ENCODE data around the gene UQCC5.

DNA sequence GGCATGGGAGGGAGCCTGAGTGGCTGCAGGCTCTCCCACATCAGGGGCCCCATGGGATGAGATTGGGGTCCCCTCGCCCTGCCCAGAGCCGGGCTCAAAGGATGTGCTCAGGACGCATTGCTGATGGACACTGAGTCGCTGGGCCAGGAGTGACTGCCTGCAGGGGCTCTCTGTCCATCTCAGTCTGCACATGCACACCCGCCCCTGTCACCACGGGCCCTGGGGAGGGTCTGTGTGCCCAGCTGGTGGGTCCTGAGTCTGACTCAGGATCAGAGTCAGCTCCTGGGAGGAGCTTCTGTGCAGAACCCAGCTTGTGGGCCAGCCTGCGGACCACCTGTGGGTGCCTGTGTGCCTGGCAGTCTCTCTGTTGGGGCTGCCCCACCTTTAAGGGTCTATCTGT is 23.1 kb upstream of the UQCC5 start:
- TF ChIP-seq SP1 (IDR thresholded peaks at IDR 0.05) (no peak), TAF1 (conservative IDR thresholded peaks at IDR 0.05) (no peak), YY1 (IDR thresholded peaks at IDR 0.05) (no peak), FOXA1 (IDR thresholded peaks at IDR 0.05) (no peak), JUND (IDR thresholded peaks at IDR 0.05) (no peak), RXRA (IDR thresholded peaks at IDR 0.05) (no peak), GABPA (IDR thresholded peaks at IDR 0.05 in 1 of 2, conservative IDR thresholded peaks at IDR 0.05 in 1 of 2) (no peak), EGR1 (IDR thresholded peaks at IDR 0.05; ENCODE audit: low read depth in 2 of 2) (no peak)
- TF ChIP-seq, protein P1, sequence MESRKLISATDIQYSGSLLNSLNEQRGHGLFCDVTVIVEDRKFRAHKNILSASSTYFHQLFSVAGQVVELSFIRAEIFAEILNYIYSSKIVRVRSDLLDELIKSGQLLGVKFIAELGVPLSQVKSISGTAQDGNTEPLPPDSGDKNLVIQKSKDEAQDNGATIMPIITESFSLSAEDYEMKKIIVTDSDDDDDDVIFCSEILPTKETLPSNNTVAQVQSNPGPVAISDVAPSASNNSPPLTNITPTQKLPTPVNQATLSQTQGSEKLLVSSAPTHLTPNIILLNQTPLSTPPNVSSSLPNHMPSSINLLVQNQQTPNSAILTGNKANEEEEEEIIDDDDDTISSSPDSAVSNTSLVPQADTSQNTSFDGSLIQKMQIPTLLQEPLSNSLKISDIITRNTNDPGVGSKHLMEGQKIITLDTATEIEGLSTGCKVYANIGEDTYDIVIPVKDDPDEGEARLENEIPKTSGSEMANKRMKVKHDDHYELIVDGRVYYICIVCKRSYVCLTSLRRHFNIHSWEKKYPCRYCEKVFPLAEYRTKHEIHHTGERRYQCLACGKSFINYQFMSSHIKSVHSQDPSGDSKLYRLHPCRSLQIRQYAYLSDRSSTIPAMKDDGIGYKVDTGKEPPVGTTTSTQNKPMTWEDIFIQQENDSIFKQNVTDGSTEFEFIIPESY (IDR thresholded peaks at IDR 0.05) = no peak
- TF ChIP-seq, protein P2, sequence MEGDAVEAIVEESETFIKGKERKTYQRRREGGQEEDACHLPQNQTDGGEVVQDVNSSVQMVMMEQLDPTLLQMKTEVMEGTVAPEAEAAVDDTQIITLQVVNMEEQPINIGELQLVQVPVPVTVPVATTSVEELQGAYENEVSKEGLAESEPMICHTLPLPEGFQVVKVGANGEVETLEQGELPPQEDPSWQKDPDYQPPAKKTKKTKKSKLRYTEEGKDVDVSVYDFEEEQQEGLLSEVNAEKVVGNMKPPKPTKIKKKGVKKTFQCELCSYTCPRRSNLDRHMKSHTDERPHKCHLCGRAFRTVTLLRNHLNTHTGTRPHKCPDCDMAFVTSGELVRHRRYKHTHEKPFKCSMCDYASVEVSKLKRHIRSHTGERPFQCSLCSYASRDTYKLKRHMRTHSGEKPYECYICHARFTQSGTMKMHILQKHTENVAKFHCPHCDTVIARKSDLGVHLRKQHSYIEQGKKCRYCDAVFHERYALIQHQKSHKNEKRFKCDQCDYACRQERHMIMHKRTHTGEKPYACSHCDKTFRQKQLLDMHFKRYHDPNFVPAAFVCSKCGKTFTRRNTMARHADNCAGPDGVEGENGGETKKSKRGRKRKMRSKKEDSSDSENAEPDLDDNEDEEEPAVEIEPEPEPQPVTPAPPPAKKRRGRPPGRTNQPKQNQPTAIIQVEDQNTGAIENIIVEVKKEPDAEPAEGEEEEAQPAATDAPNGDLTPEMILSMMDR (IDR thresholded peaks at IDR 0.05; ENCODE audit: low read depth, low read length, missing input control) = no peak
- TF ChIP-seq, protein P3, sequence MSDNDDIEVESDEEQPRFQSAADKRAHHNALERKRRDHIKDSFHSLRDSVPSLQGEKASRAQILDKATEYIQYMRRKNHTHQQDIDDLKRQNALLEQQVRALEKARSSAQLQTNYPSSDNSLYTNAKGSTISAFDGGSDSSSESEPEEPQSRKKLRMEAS (IDR thresholded peaks at IDR 0.05) = no peak
- TF ChIP-seq, protein P4, sequence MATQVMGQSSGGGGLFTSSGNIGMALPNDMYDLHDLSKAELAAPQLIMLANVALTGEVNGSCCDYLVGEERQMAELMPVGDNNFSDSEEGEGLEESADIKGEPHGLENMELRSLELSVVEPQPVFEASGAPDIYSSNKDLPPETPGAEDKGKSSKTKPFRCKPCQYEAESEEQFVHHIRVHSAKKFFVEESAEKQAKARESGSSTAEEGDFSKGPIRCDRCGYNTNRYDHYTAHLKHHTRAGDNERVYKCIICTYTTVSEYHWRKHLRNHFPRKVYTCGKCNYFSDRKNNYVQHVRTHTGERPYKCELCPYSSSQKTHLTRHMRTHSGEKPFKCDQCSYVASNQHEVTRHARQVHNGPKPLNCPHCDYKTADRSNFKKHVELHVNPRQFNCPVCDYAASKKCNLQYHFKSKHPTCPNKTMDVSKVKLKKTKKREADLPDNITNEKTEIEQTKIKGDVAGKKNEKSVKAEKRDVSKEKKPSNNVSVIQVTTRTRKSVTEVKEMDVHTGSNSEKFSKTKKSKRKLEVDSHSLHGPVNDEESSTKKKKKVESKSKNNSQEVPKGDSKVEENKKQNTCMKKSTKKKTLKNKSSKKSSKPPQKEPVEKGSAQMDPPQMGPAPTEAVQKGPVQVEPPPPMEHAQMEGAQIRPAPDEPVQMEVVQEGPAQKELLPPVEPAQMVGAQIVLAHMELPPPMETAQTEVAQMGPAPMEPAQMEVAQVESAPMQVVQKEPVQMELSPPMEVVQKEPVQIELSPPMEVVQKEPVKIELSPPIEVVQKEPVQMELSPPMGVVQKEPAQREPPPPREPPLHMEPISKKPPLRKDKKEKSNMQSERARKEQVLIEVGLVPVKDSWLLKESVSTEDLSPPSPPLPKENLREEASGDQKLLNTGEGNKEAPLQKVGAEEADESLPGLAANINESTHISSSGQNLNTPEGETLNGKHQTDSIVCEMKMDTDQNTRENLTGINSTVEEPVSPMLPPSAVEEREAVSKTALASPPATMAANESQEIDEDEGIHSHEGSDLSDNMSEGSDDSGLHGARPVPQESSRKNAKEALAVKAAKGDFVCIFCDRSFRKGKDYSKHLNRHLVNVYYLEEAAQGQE (IDR thresholded peaks at IDR 0.05) = no peak
- TF ChIP-seq, protein P5, sequence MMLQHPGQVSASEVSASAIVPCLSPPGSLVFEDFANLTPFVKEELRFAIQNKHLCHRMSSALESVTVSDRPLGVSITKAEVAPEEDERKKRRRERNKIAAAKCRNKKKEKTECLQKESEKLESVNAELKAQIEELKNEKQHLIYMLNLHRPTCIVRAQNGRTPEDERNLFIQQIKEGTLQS (IDR thresholded peaks at IDR 0.05) = no peak

All from liver (tissue), 3 donors.